Hematopoietic multipotent progenitor cell (in vitro differentiated cells): Measurements from ENCODE around the gene KIN. TPM values are rescaled to one million over a fixed set of nuclear protein-coding genes. Genes with fewer than 3 reads are reported as not detected.
"Not testable (repeated sequence)": the region's sequence is repeated elsewhere in the genome, so short reads cannot be mapped to it uniquely, and the experiment has no call there.

ENCODE experiments used
- DNase-seq, 3 donors: peaks; one replicate each; pipeline ENCODE4 v3.0.0-alpha.2; 2011 to 2015; ENCODE audit warnings: low read depth in 2 of 3, low spot score in 2 of 3
- total RNA-seq: library from RNA; depleted of rRNA; stranded (reverse); fragments of >200 nt; gene quantifications from one replicate; pipeline ENCODE4 v1.2.3, GENCODE V29; 2012

KIN gene
- total RNA-seq, 1 donor = 2.2 TPM

- DNase-seq = no peak
These were observed 49.0 kb downstream of the KIN start for GRCh38 chr10:7738536-7739407.

- DNase-seq = no peak
These were observed 53.0 kb downstream of the KIN start for GRCh38 chr10:7734821-7735220.

- DNase-seq = no peak
These were observed 64.8 kb downstream of the KIN start for GRCh38 chr10:7722927-7723529.

GRCh38 chr10:7720478-7720877 is 67.3 kb downstream of the KIN start:
- no peak for DNase-seq

GRCh38 chr10:7718685-7719084 is 69.1 kb downstream of the KIN start:
- DNase-seq = no peak

GRCh38 chr10:7717767-7718166 is 70.0 kb downstream of the KIN start:
- DNase-seq = no peak

GRCh38 chr10:7715515-7715914 is 72.3 kb downstream of the KIN start:
- no peak for DNase-seq

GRCh38 chr10:7711075-7711474 is 76.7 kb downstream of the KIN start:
- not testable (repeated sequence) for DNase-seq

GRCh38 chr10:7710446-7710845 is 77.3 kb downstream of the KIN start:
- no peak for DNase-seq

GRCh38 chr10:7708832-7709231 is 79.0 kb downstream of the KIN start:
- no peak for DNase-seq

GRCh38 chr10:7707858-7708622 is 79.8 kb downstream of the KIN start:
- DNase-seq = no peak

GRCh38 chr10:7707102-7707501 is 80.7 kb downstream of the KIN start:
- no peak for DNase-seq

GRCh38 chr10:7706534-7707073 is 81.2 kb downstream of the KIN start:
- DNase-seq = no peak

GRCh38 chr10:7705341-7705740 is 82.5 kb downstream of the KIN start:
- DNase-seq = no peak

- DNase-seq = no peak
These were observed 83.4 kb downstream of the KIN start for GRCh38 chr10:7704071-7705016.

GRCh38 chr10:7703140-7703539 is 84.7 kb downstream of the KIN start, which contains the start of gene ITIH2:
TSS of gene ITIH2 (plus strand) at chr10:7703316. CDS start at chr10:7703435, 119 bp downstream.
- no peak for DNase-seq

- DNase-seq = no peak
These were observed 85.4 kb downstream of the KIN start for GRCh38 chr10:7702288-7702812.

- DNase-seq = no peak
These were observed 86.5 kb downstream of the KIN start for GRCh38 chr10:7701158-7701742.
